GM12801 (cell line): ENCODE measurements around the gene PTPRO.

Experiments used
- CTCF ChIP-seq: IDR thresholded peaks from one replicate; pipeline ENCODE4 v1.5.1; 2011; ENCODE audit warnings: control low read depth; ENCODE audit not compliant: insufficient read length; ENCODE audit errors: extremely low read depth

Gene PTPRO

GRCh38 chr12:15293731-15294130 is 28.6 kb upstream of the PTPRO start:
- TF ChIP-seq CTCF: no peak

GRCh38 chr12:15299947-15300346 is 22.4 kb upstream of the PTPRO start:
- no peak for TF ChIP-seq CTCF

- TF ChIP-seq CTCF: no peak
These were observed 18.0 kb upstream of the PTPRO start for GRCh38 chr12:15304296-15304695.

GRCh38 chr12:15306605-15307004 is 15.7 kb upstream of the PTPRO start:
- TF ChIP-seq CTCF: no peak

- no peak for TF ChIP-seq CTCF
These were observed 15.2 kb upstream of the PTPRO start for GRCh38 chr12:15307079-15307478.

- TF ChIP-seq CTCF: no peak
These were observed 3.5 kb upstream of the PTPRO start for GRCh38 chr12:15318841-15319240.

- no peak for TF ChIP-seq CTCF
These were observed 1.4 kb upstream of the PTPRO start for GRCh38 chr12:15320881-15321280.

GRCh38 chr12:15323480-15323879 is 1.2 kb downstream of the PTPRO start:
- TF ChIP-seq CTCF: no peak
